ENCODE measurements around the gene PCYOX1L.

PCYOX1L gene

DNA sequence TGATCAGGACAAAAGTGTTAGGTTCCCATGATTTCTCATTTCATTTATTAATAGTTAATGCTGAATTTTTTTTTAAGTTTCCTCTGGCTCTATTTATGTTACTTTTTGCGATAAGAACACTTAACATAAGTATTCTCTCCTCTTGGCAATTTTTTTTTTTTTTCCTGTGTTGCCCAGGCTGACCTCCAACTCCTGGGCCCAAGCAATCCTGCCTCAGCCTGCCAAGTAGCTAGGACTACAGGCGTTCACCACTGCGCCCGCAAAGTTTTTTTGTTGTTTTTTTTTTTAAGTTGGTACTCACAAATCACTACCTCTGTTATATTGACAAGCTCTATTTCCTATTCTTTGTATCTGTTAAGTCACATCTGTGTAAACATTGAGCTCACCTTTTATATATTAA lies 5.7 kb upstream of the PCYOX1L start:
- in situ Hi-C loops (cut with HindIII; ENCODE audit: low pct_ligation_motif_present, low sequenced_read_pairs) = no loop called here
- Histone ChIP-seq H3K36me3 (replicated peaks) (peaks cover 59% of the 10 kb centered on the region), H3K4me3 (ENCODE audit: low read depth, low read length) (no peak overlapping the region), H3K27ac (no peak overlapping the region), H3K27me3 (replicated peaks) (no peaks in the 10 kb centered on the region)
- TF ChIP-seq, protein P1, sequence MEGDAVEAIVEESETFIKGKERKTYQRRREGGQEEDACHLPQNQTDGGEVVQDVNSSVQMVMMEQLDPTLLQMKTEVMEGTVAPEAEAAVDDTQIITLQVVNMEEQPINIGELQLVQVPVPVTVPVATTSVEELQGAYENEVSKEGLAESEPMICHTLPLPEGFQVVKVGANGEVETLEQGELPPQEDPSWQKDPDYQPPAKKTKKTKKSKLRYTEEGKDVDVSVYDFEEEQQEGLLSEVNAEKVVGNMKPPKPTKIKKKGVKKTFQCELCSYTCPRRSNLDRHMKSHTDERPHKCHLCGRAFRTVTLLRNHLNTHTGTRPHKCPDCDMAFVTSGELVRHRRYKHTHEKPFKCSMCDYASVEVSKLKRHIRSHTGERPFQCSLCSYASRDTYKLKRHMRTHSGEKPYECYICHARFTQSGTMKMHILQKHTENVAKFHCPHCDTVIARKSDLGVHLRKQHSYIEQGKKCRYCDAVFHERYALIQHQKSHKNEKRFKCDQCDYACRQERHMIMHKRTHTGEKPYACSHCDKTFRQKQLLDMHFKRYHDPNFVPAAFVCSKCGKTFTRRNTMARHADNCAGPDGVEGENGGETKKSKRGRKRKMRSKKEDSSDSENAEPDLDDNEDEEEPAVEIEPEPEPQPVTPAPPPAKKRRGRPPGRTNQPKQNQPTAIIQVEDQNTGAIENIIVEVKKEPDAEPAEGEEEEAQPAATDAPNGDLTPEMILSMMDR (IDR thresholded peaks at IDR 0.05; ENCODE audit: low read depth, low read length, missing control alignments) = no peak
- DNase-seq = no peak

DNA sequence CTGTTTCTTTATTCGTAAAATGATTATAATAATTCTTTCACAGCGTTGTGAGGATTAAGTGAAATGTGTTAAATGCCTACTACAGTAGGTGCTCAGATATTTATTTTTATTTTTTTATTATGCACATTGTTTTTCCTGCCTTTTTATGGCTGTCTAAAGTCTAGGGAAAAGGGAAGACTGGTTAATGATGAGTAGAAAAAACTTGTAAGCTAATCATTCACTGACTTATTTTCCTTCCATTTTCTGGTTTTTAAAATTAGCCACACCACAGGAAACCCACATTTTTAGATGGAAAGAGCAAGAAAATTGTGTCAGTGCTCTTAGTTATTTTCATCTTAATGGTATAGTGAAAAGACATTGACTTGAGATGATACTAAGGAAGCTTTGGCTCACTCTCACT lies 3.9 kb upstream of the PCYOX1L start:
- H3K36me3 ChIP-seq (replicated peaks) = peaks cover 44% of the 10 kb centered on the region

DNA sequence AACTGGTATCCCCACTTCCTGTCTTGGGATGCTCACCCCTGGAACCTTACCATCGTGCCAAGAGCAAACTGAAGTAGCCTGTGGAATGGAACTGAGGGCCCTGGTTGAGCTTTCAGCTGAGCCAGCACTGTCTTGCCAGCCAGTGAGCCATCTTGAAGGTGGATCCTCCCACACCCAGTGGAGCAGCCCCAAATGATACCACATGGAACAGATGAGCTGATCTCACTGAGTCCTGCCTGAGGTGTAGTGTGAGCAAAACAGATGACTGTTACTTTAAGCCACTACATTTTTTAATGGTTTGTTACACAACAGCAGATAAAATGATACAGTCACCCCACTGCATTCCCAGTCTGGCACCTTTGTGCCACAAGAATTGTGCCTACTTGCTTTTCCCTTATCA lies 2.2 kb upstream of the PCYOX1L start:
- Histone ChIP-seq H3K36me3 (replicated peaks) (peaks cover 26% of the 10 kb centered on the region), H3K4me3 (ENCODE audit: low read depth, low read length) (no peak overlapping the region), H3K27me3 (replicated peaks) (no peaks in the 10 kb centered on the region), H3K27ac (no peak overlapping the region)
- in situ Hi-C loops (cut with HindIII; ENCODE audit: low pct_ligation_motif_present, low sequenced_read_pairs) = no loop called here
- DNase-seq = no peak
- TF ChIP-seq, protein P1 (IDR thresholded peaks at IDR 0.05; ENCODE audit: low read depth, low read length, missing control alignments) = no peak

More for the DNA sequence above, 3.9 kb upstream of the PCYOX1L start:
- Histone ChIP-seq H3K27ac (no peak overlapping the region), H3K27me3 (replicated peaks) (no peaks in the 10 kb centered on the region), H3K4me3 (ENCODE audit: low read depth, low read length) (no peak overlapping the region)
- TF ChIP-seq, protein P1 (IDR thresholded peaks at IDR 0.05; ENCODE audit: low read depth, low read length, missing control alignments) = no peak
- in situ Hi-C loops (cut with HindIII; ENCODE audit: low pct_ligation_motif_present, low sequenced_read_pairs) = no loop called here
- no peak for DNase-seq

DNA sequence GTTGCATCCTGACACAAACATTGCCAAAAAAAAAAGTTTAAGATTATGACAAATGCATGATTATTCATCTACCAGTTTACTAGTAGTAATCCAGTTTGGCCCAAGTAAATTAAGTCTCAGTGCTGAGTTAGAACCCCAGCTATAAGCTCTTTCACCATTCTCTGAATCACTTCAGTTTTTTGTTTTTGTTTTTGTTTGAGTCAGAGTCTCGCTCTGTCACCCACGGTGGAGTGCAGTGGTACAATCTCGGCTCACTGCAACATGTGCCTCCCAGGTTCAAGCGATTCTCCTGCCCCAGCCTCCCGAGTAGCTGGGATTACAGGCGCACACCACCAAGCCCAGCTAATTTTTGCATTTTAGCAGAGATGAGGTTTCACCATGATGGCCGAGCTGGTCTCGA lies 1.5 kb upstream of the PCYOX1L start:
- peaks cover 19% of the 10 kb centered on the region for H3K36me3 ChIP-seq (replicated peaks)
- no peak overlapping the region for H3K4me3 ChIP-seq (ENCODE audit: low read depth, low read length)
- DNase-seq = no peak
- no peak overlapping the region for H3K27ac ChIP-seq
- TF ChIP-seq, protein P1 (IDR thresholded peaks at IDR 0.05; ENCODE audit: low read depth, low read length, missing control alignments) = no peak
- in situ Hi-C loops (cut with HindIII; ENCODE audit: low pct_ligation_motif_present, low sequenced_read_pairs) = no loop called here
- no peaks in the 10 kb centered on the region for H3K27me3 ChIP-seq (replicated peaks)

DNA sequence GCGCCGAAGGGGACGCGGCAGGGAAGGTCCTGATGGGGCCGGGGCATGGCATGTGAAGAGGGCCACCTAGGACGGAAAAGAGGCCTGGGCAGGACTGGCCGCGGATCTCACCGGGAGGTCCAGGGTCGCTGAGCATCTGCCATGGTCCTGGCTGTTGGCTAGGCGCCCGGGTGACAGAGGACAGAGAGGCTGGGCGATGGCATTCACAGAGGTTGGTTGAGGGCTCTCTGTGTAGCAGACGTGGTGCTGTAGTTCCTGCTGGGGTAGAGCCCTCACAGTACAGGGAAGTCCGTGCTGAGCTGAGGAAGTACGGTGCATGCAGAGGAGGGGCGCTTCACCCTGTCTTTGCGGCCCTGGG lies 427 bp downstream of the PCYOX1L start:
- peaks cover 7% of the 10 kb centered on the region for H3K36me3 ChIP-seq (replicated peaks)
- in situ Hi-C loops (cut with HindIII; ENCODE audit: low pct_ligation_motif_present, low sequenced_read_pairs) = no loop called here
- TF ChIP-seq, protein P1 (IDR thresholded peaks at IDR 0.05; ENCODE audit: low read depth, low read length, missing control alignments) = no peak
- no peak for DNase-seq
- no peak overlapping the region for H3K27ac ChIP-seq
- peak overlapping the region; percentile 77 for H3K4me3 ChIP-seq (ENCODE audit: low read depth, low read length)
- no peaks in the 10 kb centered on the region for H3K27me3 ChIP-seq (replicated peaks)

DNA sequence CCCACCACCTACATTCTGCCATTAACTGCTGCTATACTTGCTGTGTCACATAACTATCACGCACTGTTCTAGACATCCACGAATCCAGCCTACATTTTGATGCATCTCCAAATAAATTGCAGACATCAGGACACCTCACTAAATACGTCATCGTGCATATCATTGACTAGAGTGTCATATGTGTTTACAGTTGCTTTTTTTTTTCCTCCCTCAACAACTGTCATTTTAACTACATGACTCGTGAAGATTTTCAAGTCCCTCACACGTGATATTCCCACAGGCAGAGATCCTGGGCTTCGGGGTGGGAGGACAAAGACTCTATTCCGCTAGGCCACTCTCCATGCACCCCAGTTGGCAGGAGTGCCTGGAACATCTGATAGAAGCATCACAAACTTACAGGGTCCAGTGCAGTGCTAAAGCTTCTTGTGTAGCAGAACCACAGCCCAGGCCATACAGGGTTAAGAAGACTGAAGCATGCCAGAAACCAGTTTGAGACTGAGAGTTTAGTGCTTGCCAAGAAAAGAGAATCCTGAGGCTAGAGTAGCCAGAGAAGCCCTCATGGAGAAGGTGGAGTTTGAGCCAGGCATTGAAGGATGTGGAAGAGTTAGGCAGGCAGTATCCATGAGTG lies 1.1 kb downstream of the PCYOX1L start:
- H3K27ac ChIP-seq = no peak overlapping the region
- DNase-seq = no peak

More for the DNA sequence above, 1.1 kb downstream of the PCYOX1L start:
- H3K4me3 ChIP-seq (ENCODE audit: low read depth, low read length) = no peak overlapping the region
- in situ Hi-C loops (cut with HindIII; ENCODE audit: low pct_ligation_motif_present, low sequenced_read_pairs) = no loop called here
- TF ChIP-seq, protein P1 (IDR thresholded peaks at IDR 0.05; ENCODE audit: low read depth, low read length, missing control alignments) = no peak
- H3K36me3 ChIP-seq (replicated peaks) = peaks cover 6% of the 10 kb centered on the region
- H3K27me3 ChIP-seq (replicated peaks) = no peaks in the 10 kb centered on the region
